ENCODE measurements around the gene UROS. TPM values are rescaled to one million over a fixed set of nuclear protein-coding genes. Genes with fewer than 3 reads are reported as not detected.

The UROS gene
- polyA plus RNA-seq, 1 donor from 2014 or later, result 103 TPM

- no peaks in the 10 kb centered on the region for H3K79me2 ChIP-seq (replicated peaks; ENCODE audit: insufficient read depth, low read length)
- H3K27ac ChIP-seq (ENCODE audit: low read length), result no peak overlapping the region
- no peak overlapping the region for H3K9ac ChIP-seq (ENCODE audit: low read length)
- TF ChIP-seq, protein P1, sequence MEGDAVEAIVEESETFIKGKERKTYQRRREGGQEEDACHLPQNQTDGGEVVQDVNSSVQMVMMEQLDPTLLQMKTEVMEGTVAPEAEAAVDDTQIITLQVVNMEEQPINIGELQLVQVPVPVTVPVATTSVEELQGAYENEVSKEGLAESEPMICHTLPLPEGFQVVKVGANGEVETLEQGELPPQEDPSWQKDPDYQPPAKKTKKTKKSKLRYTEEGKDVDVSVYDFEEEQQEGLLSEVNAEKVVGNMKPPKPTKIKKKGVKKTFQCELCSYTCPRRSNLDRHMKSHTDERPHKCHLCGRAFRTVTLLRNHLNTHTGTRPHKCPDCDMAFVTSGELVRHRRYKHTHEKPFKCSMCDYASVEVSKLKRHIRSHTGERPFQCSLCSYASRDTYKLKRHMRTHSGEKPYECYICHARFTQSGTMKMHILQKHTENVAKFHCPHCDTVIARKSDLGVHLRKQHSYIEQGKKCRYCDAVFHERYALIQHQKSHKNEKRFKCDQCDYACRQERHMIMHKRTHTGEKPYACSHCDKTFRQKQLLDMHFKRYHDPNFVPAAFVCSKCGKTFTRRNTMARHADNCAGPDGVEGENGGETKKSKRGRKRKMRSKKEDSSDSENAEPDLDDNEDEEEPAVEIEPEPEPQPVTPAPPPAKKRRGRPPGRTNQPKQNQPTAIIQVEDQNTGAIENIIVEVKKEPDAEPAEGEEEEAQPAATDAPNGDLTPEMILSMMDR (IDR thresholded peaks at IDR 0.05; ENCODE audit: poor library complexity, severe bottlenecking), result no peak
- TF ChIP-seq EP300 (conservative IDR thresholded peaks at IDR 0.05; ENCODE audit: poor library complexity, severe bottlenecking), result no peak
- no peak for TF ChIP-seq MXI1 (conservative IDR thresholded peaks at IDR 0.05; ENCODE audit: poor library complexity, severe bottlenecking)
- TF ChIP-seq EZH2 (IDR thresholded peaks at IDR 0.05; ENCODE audit: borderline replicate concordance, insufficient read depth, low read length, poor library complexity, severe bottlenecking), result no peak
- no peak for TF ChIP-seq SMC3 (conservative IDR thresholded peaks at IDR 0.05; ENCODE audit: poor library complexity)
- no peak for TF ChIP-seq POLR2AphosphoS5 (IDR thresholded peaks at IDR 0.05)
- TF ChIP-seq TAF1 (IDR thresholded peaks at IDR 0.05; ENCODE audit: low read depth), result no peak
- TF ChIP-seq, protein P2, sequence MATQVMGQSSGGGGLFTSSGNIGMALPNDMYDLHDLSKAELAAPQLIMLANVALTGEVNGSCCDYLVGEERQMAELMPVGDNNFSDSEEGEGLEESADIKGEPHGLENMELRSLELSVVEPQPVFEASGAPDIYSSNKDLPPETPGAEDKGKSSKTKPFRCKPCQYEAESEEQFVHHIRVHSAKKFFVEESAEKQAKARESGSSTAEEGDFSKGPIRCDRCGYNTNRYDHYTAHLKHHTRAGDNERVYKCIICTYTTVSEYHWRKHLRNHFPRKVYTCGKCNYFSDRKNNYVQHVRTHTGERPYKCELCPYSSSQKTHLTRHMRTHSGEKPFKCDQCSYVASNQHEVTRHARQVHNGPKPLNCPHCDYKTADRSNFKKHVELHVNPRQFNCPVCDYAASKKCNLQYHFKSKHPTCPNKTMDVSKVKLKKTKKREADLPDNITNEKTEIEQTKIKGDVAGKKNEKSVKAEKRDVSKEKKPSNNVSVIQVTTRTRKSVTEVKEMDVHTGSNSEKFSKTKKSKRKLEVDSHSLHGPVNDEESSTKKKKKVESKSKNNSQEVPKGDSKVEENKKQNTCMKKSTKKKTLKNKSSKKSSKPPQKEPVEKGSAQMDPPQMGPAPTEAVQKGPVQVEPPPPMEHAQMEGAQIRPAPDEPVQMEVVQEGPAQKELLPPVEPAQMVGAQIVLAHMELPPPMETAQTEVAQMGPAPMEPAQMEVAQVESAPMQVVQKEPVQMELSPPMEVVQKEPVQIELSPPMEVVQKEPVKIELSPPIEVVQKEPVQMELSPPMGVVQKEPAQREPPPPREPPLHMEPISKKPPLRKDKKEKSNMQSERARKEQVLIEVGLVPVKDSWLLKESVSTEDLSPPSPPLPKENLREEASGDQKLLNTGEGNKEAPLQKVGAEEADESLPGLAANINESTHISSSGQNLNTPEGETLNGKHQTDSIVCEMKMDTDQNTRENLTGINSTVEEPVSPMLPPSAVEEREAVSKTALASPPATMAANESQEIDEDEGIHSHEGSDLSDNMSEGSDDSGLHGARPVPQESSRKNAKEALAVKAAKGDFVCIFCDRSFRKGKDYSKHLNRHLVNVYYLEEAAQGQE (IDR thresholded peaks at IDR 0.05; ENCODE audit: borderline replicate concordance), result no peak
- no peak for TF ChIP-seq RAD21 (conservative IDR thresholded peaks at IDR 0.05)
- no peak overlapping the region for H3K4me2 ChIP-seq (ENCODE audit: low read length)
- H2AFZ ChIP-seq (ENCODE audit: low read depth, low read length), result no peak overlapping the region
- H3K9me3 ChIP-seq (ENCODE audit: low read length), result no peaks in the 10 kb centered on the region
- no peaks in the 10 kb centered on the region for H3K27me3 ChIP-seq (ENCODE audit: insufficient read depth, low read depth, low read length)
- H3K4me3 ChIP-seq (ENCODE audit: low read length), result no peak overlapping the region
- H3K9me2 ChIP-seq (ENCODE audit: insufficient read depth, low read length), result no peaks in the 10 kb centered on the region
- H3K36me3 ChIP-seq (ENCODE audit: insufficient read depth, low read length), result no peaks in the 10 kb centered on the region
- H4K20me1 ChIP-seq (ENCODE audit: insufficient read depth), result no peaks in the 10 kb centered on the region
- no peaks in the 10 kb centered on the region for H3F3A ChIP-seq (ENCODE audit: insufficient read depth, low read length, poor library complexity, severe bottlenecking)
Observed at GRCh38 chr10:125850766-125851731, 28.0 kb upstream of the UROS start.

- Histone ChIP-seq H3K9ac (ENCODE audit: low read length) (no peak overlapping the region), H3K4me2 (ENCODE audit: low read length) (no peak overlapping the region), H3K9me2 (ENCODE audit: insufficient read depth, low read length) (no peaks in the 10 kb centered on the region), H4K20me1 (ENCODE audit: insufficient read depth) (no peaks in the 10 kb centered on the region), H3K9me3 (ENCODE audit: low read length) (no peaks in the 10 kb centered on the region), H3K4me3 (ENCODE audit: low read length) (no peak overlapping the region), H3F3A (ENCODE audit: insufficient read depth, low read length, poor library complexity, severe bottlenecking) (no peaks in the 10 kb centered on the region), H3K79me2 (replicated peaks; ENCODE audit: insufficient read depth, low read length) (no peaks in the 10 kb centered on the region), H3K27ac (ENCODE audit: low read length) (no peak overlapping the region), H2AFZ (ENCODE audit: low read depth, low read length) (no peak overlapping the region), H3K36me3 (ENCODE audit: insufficient read depth, low read length) (no peaks in the 10 kb centered on the region), H3K27me3 (ENCODE audit: insufficient read depth, low read depth, low read length) (no peaks in the 10 kb centered on the region)
- TF ChIP-seq MXI1 (conservative IDR thresholded peaks at IDR 0.05; ENCODE audit: poor library complexity, severe bottlenecking) (no peak), POLR2AphosphoS5 (IDR thresholded peaks at IDR 0.05) (no peak), EP300 (conservative IDR thresholded peaks at IDR 0.05; ENCODE audit: poor library complexity, severe bottlenecking) (no peak), EZH2 (IDR thresholded peaks at IDR 0.05; ENCODE audit: borderline replicate concordance, insufficient read depth, low read length, poor library complexity, severe bottlenecking) (no peak), TAF1 (IDR thresholded peaks at IDR 0.05; ENCODE audit: low read depth) (no peak), SMC3 (conservative IDR thresholded peaks at IDR 0.05; ENCODE audit: poor library complexity) (no peak), RAD21 (conservative IDR thresholded peaks at IDR 0.05) (no peak)
- TF ChIP-seq, protein P1 (IDR thresholded peaks at IDR 0.05; ENCODE audit: poor library complexity, severe bottlenecking), result no peak
- TF ChIP-seq, protein P2 (IDR thresholded peaks at IDR 0.05; ENCODE audit: borderline replicate concordance), result no peak
Observed at GRCh38 chr10:125849448-125849847, 26.4 kb upstream of the UROS start.

Measured in neural cell (in vitro differentiated cells).